OCI-LY7 (cell line): ENCODE measurements around the gene EPX. TPM values are rescaled to one million over a fixed set of nuclear protein-coding genes. Genes with fewer than 3 reads are reported as not detected.

Source experiments
- BruUV-seq: library from RNA; stranded (reverse); fragments of 400-500 nt; replicated peaks from 2 replicates; lab custom pipeline; 2021; lab: Mats Ljungman, UMichigan
- CTCF ChIA-PET: fragments of 300-600 bp; sonication (Branson Sonifier 250); formaldehyde crosslinking; loops from one replicate; lab custom pipeline; 2022; ENCODE audit warnings: antibody characterized with exemption; ENCODE audit not compliant: unreplicated experiment; lab: Charles Lee
- POLR2A ChIA-PET: fragments of 300-600 bp; sonication (Branson Sonifier 250); formaldehyde crosslinking; loops from one replicate; lab custom pipeline; 2022; ENCODE audit warnings: antibody characterized with exemption; lab: Charles Lee
- DNase-seq: peaks from one replicate; pipeline ENCODE4 v3.0.0-alpha.2; 2015; ENCODE audit warnings: low spot score
- H2AFZ ChIP-seq: fragments of 200-600 bp; sonication (generic), shearing (Covaris generic); 2 replicates; pipeline ENCODE4 v1.6.1; 2014; ENCODE audit warnings: mild to moderate bottlenecking, antibody characterized with exemption, low read length, moderate library complexity
- H3K27ac ChIP-seq: fragments of 200-600 bp; sonication (generic); 2 replicates; pipeline ENCODE4 v1.5.1; 2014; ENCODE audit warnings: mixed run types, low read depth, mild to moderate bottlenecking, moderate library complexity, low read length, inconsistent platforms; ENCODE audit not compliant: poor library complexity, severe bottlenecking
- H3K36me3 ChIP-seq: fragments of 200-600 bp; sonication (generic); 2 replicates; pipeline ENCODE4 v1.6.1; 2014; ENCODE audit warnings: mild to moderate bottlenecking, antibody characterized with exemption, low read length, moderate library complexity, mixed read lengths; ENCODE audit not compliant: insufficient read depth
- H3K4me1 ChIP-seq: fragments of 200-600 bp; sonication (generic); 2 replicates; pipeline ENCODE4 v1.5.1; 2014; ENCODE audit warnings: mild to moderate bottlenecking, low read length; ENCODE audit not compliant: insufficient read depth, poor library complexity, severe bottlenecking
- H3K4me2 ChIP-seq: fragments of 200-600 bp; sonication (generic); 2 replicates; pipeline ENCODE4 v1.6.1; 2014; ENCODE audit warnings: mild to moderate bottlenecking, low read length
- H3K4me3 ChIP-seq: fragments of 200-600 bp; sonication (generic); 2 replicates; pipeline ENCODE4 v1.5.1; 2014; ENCODE audit warnings: mild to moderate bottlenecking, low read depth, low read length; ENCODE audit not compliant: poor library complexity, severe bottlenecking
- H3K79me2 ChIP-seq: fragments of 200-600 bp; sonication (generic); 2 replicates; pipeline ENCODE4 v1.6.1; 2016; ENCODE audit warnings: low read depth, mild to moderate bottlenecking, low read length, moderate library complexity, mixed read lengths; ENCODE audit not compliant: insufficient read depth
- H3K9me2 ChIP-seq: fragments of 200-600 bp; sonication (generic); 2 replicates; pipeline ENCODE4 v1.6.1; 2016; ENCODE audit warnings: mild to moderate bottlenecking, low read length, mixed read lengths; ENCODE audit not compliant: insufficient read depth
- H3K9me3 ChIP-seq: fragments of 200-600 bp; sonication (generic); 2 replicates; pipeline ENCODE4 v1.6.1; 2014; ENCODE audit warnings: mild to moderate bottlenecking, mixed run types, low read length, mixed read lengths
- H4K20me1 ChIP-seq: fragments of 200-600 bp; sonication (generic); 2 replicates; pipeline ENCODE4 v1.6.1; 2014; ENCODE audit warnings: mild to moderate bottlenecking, antibody characterized with exemption, low read length, moderate library complexity, mixed read lengths; ENCODE audit not compliant: insufficient read depth
- CTCF ChIP-seq: fragments of 200-600 bp; sonication (generic); conservative IDR thresholded peaks from 2 replicates; pipeline ENCODE4 v1.5.1; 2014; ENCODE audit warnings: mild to moderate bottlenecking, antibody characterized with exemption, low read length, moderate library complexity, mixed read lengths
- EZH2phosphoT487 ChIP-seq: fragments of 200-600 bp; sonication (generic); IDR thresholded peaks from 2 replicates; pipeline ENCODE4 v1.6.1; 2018; ENCODE audit warnings: low read depth, borderline replicate concordance, mild to moderate bottlenecking, mixed run types, antibody characterized with exemption, low read length, moderate library complexity, mixed read lengths
- intact Hi-C: fragments of 100-400 bp; cut with micrococcal nuclease; formaldehyde crosslinking; loops from one replicate; pipeline ENCODE4 v1.10.0; 2022; ENCODE audit not compliant: unreplicated experiment
- total RNA-seq, 2 experiments: library from RNA; depleted of rRNA in 1 of 2; stranded (reverse); fragments of >200 nt in 1 of 2; shearing (Covaris generic) in 1 of 2; gene quantifications; 2 replicates each; pipeline ENCODE4 v1.2.3, GENCODE V29; 2014 to 2022

The EPX gene
- total RNA-seq, 2 experiments from 2014 or later: not detected

GRCh38 chr17:58236394-58236793, 43.9 kb downstream of the EPX start:
- CTCF ChIA-PET: no interaction called here
- Histone ChIP-seq H3K36me3 (no peaks in the 10 kb centered on the region), H3K79me2 (no peaks in the 10 kb centered on the region), H4K20me1 (no peaks in the 10 kb centered on the region), H3K27ac (no peak overlapping the region), H3K4me1 (no peaks in the 10 kb centered on the region), H2AFZ (no peak overlapping the region), H3K9me2 (no peaks in the 10 kb centered on the region), H3K4me3 (no peak overlapping the region), H3K4me2 (no peak overlapping the region), H3K9me3 (no peaks in the 10 kb centered on the region)
- no peak for TF ChIP-seq CTCF
- TF ChIP-seq EZH2phosphoT487: no peak
- no TSS peak for BruUV-seq
- no peak for DNase-seq
- POLR2A ChIA-PET: interaction anchor here (1.0 kb wide), 1 partner anchor 16 kb away, joined by 3 read pairs; no protein-coding TSS in a partner anchor
- intact Hi-C loops: no loop called here

GRCh38 chr17:58238147-58238634, 45.7 kb downstream of the EPX start, which contains the start of gene LPO:
TSS of gene LPO (plus strand) at chr17:58238584. CDS start at chr17:58242980, 4,396 bp downstream.
- no peaks in the 10 kb centered on the region for H3K79me2 ChIP-seq
- no peaks in the 10 kb centered on the region for H3K4me1 ChIP-seq
- H3K4me3 ChIP-seq: no peak within 1 kb of the TSS
- no peaks in the 10 kb centered on the region for H3K9me2 ChIP-seq
- POLR2A ChIA-PET: interaction anchor here (0.6 kb wide), 1 partner anchor 84 kb away, joined by 4 read pairs; no protein-coding TSS in a partner anchor
- no peak within 1 kb of the TSS for H3K27ac ChIP-seq
- H3K9me3 ChIP-seq: no peaks in the 10 kb centered on the region
- no peaks in the 10 kb centered on the region for H3K36me3 ChIP-seq
- no peak for TF ChIP-seq CTCF
- no peak for TF ChIP-seq EZH2phosphoT487
- no TSS peak for BruUV-seq
- no peak within 1 kb of the TSS for H3K4me2 ChIP-seq
- intact Hi-C loops: no loop called here
- CTCF ChIA-PET: no interaction called here
- no peak within 1 kb of the TSS for H2AFZ ChIP-seq
- DNase-seq: no peak
- no peaks in the 10 kb centered on the region for H4K20me1 ChIP-seq

GRCh38 chr17:58239987-58240386, 47.5 kb downstream of the EPX start:
- POLR2A ChIA-PET: no interaction called here
- H3K27ac ChIP-seq: no peak overlapping the region
- no peak overlapping the region for H3K4me2 ChIP-seq
- H3K9me2 ChIP-seq: no peaks in the 10 kb centered on the region
- no peaks in the 10 kb centered on the region for H3K79me2 ChIP-seq
- DNase-seq: no peak
- no peaks in the 10 kb centered on the region for H3K36me3 ChIP-seq
- no peak for TF ChIP-seq EZH2phosphoT487
- no peak for TF ChIP-seq CTCF
- CTCF ChIA-PET: no interaction called here
- intact Hi-C loops: no loop called here
- H3K4me1 ChIP-seq: no peaks in the 10 kb centered on the region
- H2AFZ ChIP-seq: no peak overlapping the region
- no peaks in the 10 kb centered on the region for H3K9me3 ChIP-seq
- H3K4me3 ChIP-seq: no peak overlapping the region
- no TSS peak for BruUV-seq
- no peaks in the 10 kb centered on the region for H4K20me1 ChIP-seq
